Upper lobe of right lung (tissue), 1 donor: ENCODE measurements around the gene DCT. TPM values are rescaled to one million over a fixed set of nuclear protein-coding genes. Genes with fewer than 3 reads are reported as not detected.

Experiments used
- ATAC-seq: fragments of 200-7000 bp; cut with Tn5 transposase; one replicate; pipeline ENCODE4 v1.9.1; 2020; ENCODE audit warnings: mild to moderate bottlenecking, moderate library complexity
- DNase-seq: peaks from one replicate; pipeline ENCODE4 v3.0.0-alpha.2; 2020
- H3K27ac ChIP-seq: fragments of 200-600 bp; one replicate; pipeline ENCODE4 v1.8.0; 2022
- H3K27me3 ChIP-seq: fragments of 200-600 bp; one replicate; pipeline ENCODE4 v1.8.0; 2022; ENCODE audit warnings: mild to moderate bottlenecking
- H3K36me3 ChIP-seq: fragments of 200-600 bp; one replicate; pipeline ENCODE4 v1.8.0; 2022
- H3K4me1 ChIP-seq: fragments of 200-600 bp; one replicate; pipeline ENCODE4 v1.8.0; 2022
- H3K4me3 ChIP-seq: fragments of 200-600 bp; one replicate; pipeline ENCODE4 v1.8.0; 2022; ENCODE audit warnings: mild to moderate bottlenecking
- H3K9me3 ChIP-seq: fragments of 200-600 bp; one replicate; pipeline ENCODE4 v1.8.0; 2022
- intact Hi-C: fragments of 100-400 bp; cut with DNase I; formaldehyde crosslinking; loops from one replicate; pipeline ENCODE4 v1.11.0; 2022
- total RNA-seq: library from RNA; stranded (reverse); fragmentation: NEBNext Ultra II Directional; extraction: Animal tissue kit (Norgen Biotek cat#: 25700); gene quantifications from one replicate; pipeline ENCODE4 v1.2.1, GENCODE V29; 2021
- TF ChIP-seq, protein P1 (sequence below): fragments of 200-600 bp; IDR thresholded peaks from one replicate; pipeline ENCODE4 v1.8.0; 2022; ENCODE audit warnings: antibody characterized with exemption
- donor health status: DM: no; HTN: yes; CAD: no; lungs with severe emphysema.

The DCT gene
- total RNA-seq, 1 donor from 2014 or later, result not detected

DNA sequence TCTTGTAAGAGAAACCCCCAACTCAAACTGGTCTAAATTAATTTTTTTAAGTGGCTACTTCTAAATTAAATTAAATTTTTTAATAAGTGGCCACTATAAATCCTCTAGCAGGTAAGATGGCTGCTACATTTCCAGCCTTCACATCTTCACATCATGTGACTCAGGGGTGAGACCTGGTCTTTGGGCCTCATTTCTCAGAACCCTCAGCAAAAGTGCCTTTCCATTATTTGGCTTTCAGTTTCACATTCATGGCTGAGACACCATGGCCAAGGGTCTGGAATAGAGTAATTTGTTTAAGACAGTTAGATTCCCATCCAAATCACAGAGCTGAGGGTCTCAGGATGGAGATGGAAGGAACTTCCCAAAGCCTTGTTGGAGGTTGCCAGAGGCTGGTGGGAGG is 47.5 kb downstream of the DCT start:
- no peak for ATAC-seq
- H3K4me1 ChIP-seq, result no peaks in the 10 kb centered on the region
- no peak for DNase-seq
- H3K4me3 ChIP-seq, result no peak overlapping the region
- TF ChIP-seq, protein P1, sequence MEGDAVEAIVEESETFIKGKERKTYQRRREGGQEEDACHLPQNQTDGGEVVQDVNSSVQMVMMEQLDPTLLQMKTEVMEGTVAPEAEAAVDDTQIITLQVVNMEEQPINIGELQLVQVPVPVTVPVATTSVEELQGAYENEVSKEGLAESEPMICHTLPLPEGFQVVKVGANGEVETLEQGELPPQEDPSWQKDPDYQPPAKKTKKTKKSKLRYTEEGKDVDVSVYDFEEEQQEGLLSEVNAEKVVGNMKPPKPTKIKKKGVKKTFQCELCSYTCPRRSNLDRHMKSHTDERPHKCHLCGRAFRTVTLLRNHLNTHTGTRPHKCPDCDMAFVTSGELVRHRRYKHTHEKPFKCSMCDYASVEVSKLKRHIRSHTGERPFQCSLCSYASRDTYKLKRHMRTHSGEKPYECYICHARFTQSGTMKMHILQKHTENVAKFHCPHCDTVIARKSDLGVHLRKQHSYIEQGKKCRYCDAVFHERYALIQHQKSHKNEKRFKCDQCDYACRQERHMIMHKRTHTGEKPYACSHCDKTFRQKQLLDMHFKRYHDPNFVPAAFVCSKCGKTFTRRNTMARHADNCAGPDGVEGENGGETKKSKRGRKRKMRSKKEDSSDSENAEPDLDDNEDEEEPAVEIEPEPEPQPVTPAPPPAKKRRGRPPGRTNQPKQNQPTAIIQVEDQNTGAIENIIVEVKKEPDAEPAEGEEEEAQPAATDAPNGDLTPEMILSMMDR, result no peak
- no peaks in the 10 kb centered on the region for H3K9me3 ChIP-seq
- no peaks in the 10 kb centered on the region for H3K27me3 ChIP-seq
- no peaks in the 10 kb centered on the region for H3K36me3 ChIP-seq
- intact Hi-C loops, result loop anchor here (5.0 kb wide), 1 partner anchor 185 kb away; no protein-coding TSS in a partner anchor
- no peak overlapping the region for H3K27ac ChIP-seq

DNA sequence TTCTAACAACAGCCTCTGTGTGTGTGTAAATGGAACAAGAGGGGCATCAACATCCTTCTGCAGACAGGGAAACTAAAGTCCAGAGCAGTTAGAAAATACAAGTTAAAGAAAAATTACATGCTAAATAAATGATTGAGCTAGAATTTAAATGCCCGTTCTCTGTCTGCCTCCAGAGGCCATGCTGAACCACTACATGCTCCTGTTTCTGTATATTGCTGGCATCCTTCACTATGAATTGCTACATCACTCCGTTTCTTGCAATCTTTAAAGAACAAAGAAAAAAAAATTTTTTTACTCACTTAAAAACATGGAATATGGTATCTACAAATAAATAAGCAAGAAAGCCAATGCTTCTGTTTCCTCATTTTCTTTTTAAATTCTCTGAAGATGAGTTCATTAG is 47.9 kb downstream of the DCT start:
- Histone ChIP-seq H3K27me3 (no peaks in the 10 kb centered on the region), H3K4me3 (no peak overlapping the region), H3K9me3 (no peaks in the 10 kb centered on the region), H3K27ac (no peak overlapping the region), H3K4me1 (no peaks in the 10 kb centered on the region), H3K36me3 (no peaks in the 10 kb centered on the region)
- intact Hi-C loops, result loop anchor here (5.0 kb wide), 1 partner anchor 186 kb away; no protein-coding TSS in a partner anchor
- DNase-seq (no peak), ATAC-seq (no peak)
- TF ChIP-seq, protein P1, result no peak

DNA sequence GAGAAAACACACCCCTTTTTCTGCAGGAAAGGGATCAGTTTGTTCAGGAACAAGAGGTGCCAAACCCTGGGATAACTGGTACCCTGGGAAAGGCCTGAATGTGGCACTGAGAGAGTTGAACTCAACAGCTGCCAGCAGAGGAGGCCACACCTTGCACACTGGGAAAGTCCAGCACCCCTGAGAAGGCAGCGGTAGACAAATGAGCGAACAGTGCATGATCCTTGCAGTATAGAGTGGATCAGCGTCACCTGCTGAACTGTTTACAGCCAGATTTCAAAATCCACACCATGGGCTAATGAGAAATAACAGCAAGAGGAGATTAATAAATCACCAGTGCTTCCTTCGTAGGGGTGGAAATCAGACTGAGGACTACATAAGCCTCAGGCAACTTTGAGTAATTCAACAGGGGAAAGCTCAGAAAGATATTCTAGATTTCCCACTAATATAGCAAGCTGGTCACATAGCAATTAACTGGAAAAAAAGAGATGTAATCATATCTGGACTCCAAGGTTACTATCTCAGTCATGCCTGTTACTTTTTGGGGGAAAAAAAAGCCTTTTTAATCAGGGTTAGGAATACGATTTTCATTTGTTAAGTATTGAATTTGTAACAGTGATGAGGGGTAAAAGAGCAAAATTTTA is 52.0 kb downstream of the DCT start:
- Histone ChIP-seq H3K27ac (no peak overlapping the region), H3K4me3 (no peak overlapping the region), H3K9me3 (no peaks in the 10 kb centered on the region), H3K27me3 (peaks cover 3% of the 10 kb centered on the region), H3K36me3 (no peaks in the 10 kb centered on the region), H3K4me1 (no peaks in the 10 kb centered on the region)
- no peak for DNase-seq
- intact Hi-C loops, result no loop called here
- ATAC-seq, result no peak
- TF ChIP-seq, protein P1, result no peak

DNA sequence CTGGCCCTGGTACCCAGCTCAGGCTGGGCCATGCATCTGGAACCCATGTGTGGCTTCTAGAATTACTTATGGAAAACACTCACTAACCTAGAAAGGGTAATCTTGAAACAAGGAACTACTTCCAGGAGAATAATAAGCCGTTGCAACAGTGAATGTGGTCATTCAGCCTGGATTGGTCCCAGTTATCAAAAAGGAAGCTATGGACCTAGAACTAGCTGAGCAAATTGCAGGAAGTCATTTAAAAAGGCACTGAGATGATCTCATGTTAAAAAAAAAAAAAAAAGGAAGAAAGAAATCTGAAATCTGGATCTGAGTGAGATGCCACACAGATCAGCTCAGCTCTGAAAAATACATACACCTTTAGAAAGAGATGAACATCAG is 59.6 kb downstream of the DCT start:
- H3K36me3 ChIP-seq, result no peaks in the 10 kb centered on the region
- intact Hi-C loops, result no loop called here
- TF ChIP-seq, protein P1, result no peak
- DNase-seq, result no peak
- no peak overlapping the region for H3K27ac ChIP-seq
- no peaks in the 10 kb centered on the region for H3K27me3 ChIP-seq
- no peaks in the 10 kb centered on the region for H3K4me1 ChIP-seq
- no peak overlapping the region for H3K4me3 ChIP-seq
- ATAC-seq, result no peak
- H3K9me3 ChIP-seq, result no peaks in the 10 kb centered on the region

DNA sequence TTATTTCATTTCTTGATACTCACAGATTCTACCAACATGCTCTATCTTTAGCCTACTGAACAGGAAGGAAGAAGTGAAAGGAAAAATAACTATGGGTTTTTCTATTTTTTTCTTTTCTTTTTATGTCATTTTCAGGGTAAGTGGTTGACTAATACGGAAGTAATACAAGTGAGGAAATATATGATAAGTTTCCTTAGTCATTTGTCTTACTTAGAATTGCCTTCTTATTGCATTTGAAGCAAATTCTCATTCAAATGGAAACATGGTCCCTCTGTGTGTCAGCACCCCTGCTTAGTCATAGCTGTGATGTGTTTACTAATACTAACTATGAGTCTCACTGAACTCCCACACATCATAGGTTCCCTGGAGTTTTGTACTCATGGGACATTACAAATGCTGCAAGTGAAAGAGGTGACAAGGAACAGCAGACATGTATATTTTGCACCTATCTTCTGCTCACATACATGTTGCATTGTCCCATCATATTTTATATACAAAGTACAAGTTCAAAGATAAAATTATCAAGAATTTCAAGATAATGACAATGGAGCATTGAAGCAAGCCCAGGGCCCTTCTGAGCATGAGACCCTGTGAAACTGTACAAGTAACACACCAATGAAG is 60.1 kb downstream of the DCT start:
- DNase-seq (no peak), ATAC-seq (peak; percentile 39)
- H3K27me3 ChIP-seq, result no peaks in the 10 kb centered on the region
- H3K27ac ChIP-seq, result no peak overlapping the region
- H3K4me3 ChIP-seq, result no peak overlapping the region
- no peaks in the 10 kb centered on the region for H3K36me3 ChIP-seq
- H3K4me1 ChIP-seq, result no peaks in the 10 kb centered on the region
- intact Hi-C loops, result no loop called here
- H3K9me3 ChIP-seq, result no peaks in the 10 kb centered on the region
- TF ChIP-seq, protein P1, result no peak
